Upper lobe of right lung (tissue), 1 donor: ENCODE data around the gene FNIP2. TPM values are rescaled to one million over a fixed set of nuclear protein-coding genes. Genes with fewer than 3 reads are reported as not detected.
A peak's percentile ranks its signal among the peaks of the same experiment; 100 is the strongest.
"Not testable (repeated sequence)": the region's sequence is repeated elsewhere in the genome, so short reads cannot be mapped to it uniquely, and the experiment has no call there.

ENCODE experiments used
- ATAC-seq: fragments of 200-7000 bp; cut with Tn5 transposase; one replicate; pipeline ENCODE4 v1.9.1; 2020; ENCODE audit warnings: mild to moderate bottlenecking, moderate library complexity
- DNase-seq: peaks from one replicate; pipeline ENCODE4 v3.0.0-alpha.2; 2020
- H3K27ac ChIP-seq: fragments of 200-600 bp; one replicate; pipeline ENCODE4 v1.8.0; 2022
- H3K27me3 ChIP-seq: fragments of 200-600 bp; one replicate; pipeline ENCODE4 v1.8.0; 2022; ENCODE audit warnings: mild to moderate bottlenecking
- H3K36me3 ChIP-seq: fragments of 200-600 bp; one replicate; pipeline ENCODE4 v1.8.0; 2022
- H3K4me1 ChIP-seq: fragments of 200-600 bp; one replicate; pipeline ENCODE4 v1.8.0; 2022
- H3K4me3 ChIP-seq: fragments of 200-600 bp; one replicate; pipeline ENCODE4 v1.8.0; 2022; ENCODE audit warnings: mild to moderate bottlenecking
- H3K9me3 ChIP-seq: fragments of 200-600 bp; one replicate; pipeline ENCODE4 v1.8.0; 2022
- intact Hi-C: fragments of 100-400 bp; cut with DNase I; formaldehyde crosslinking; loops from one replicate; pipeline ENCODE4 v1.11.0; 2022
- total RNA-seq: library from RNA; stranded (reverse); fragmentation: NEBNext Ultra II Directional; extraction: Animal tissue kit (Norgen Biotek cat#: 25700); gene quantifications from one replicate; pipeline ENCODE4 v1.2.1, GENCODE V29; 2021
- TF ChIP-seq, protein P1 (sequence below): fragments of 200-600 bp; IDR thresholded peaks from one replicate; pipeline ENCODE4 v1.8.0; 2022; ENCODE audit warnings: antibody characterized with exemption
- donor health status: DM: no; HTN: yes; CAD: no; lungs with severe emphysema.

Gene FNIP2
- total RNA-seq, 1 donor from 2014 or later = 98.4 TPM

DNA sequence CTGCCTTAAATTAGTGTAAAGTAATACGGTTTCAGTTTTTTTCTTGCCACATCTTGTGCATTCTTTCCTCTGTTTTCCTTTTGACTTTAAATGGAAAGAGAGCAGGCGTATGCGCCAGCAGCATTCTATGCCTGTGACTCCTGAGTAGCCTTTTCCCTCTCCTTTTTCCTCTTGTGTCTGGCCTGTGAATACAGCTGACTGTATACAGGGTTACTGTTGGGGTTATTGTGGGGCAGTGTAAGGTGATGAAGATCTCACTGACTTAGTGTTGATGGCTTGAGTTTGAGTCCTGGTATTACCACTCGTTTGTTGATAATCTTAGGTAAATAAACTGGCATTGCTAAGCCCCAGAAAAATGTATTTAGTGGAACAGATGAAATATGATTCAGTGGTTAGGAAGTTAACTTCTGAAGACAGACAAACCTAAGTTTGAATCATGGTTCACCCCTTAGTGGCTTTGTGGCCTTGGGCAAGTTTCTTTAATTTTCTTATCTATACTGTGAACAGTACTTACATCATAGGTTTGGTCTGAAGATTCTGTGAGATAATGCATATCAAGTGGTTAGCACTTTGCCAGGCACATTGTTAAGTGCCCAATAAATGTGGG, 105.1 kb downstream of the FNIP2 start:
- no peaks in the 10 kb centered on the region for H3K9me3 ChIP-seq
- no peak for ATAC-seq
- H3K36me3 ChIP-seq = peaks cover 69% of the 10 kb centered on the region
- DNase-seq = no peak
- no peaks in the 10 kb centered on the region for H3K27me3 ChIP-seq
- no peaks in the 10 kb centered on the region for H3K4me1 ChIP-seq
- no peak overlapping the region for H3K27ac ChIP-seq
- TF ChIP-seq, protein P1, sequence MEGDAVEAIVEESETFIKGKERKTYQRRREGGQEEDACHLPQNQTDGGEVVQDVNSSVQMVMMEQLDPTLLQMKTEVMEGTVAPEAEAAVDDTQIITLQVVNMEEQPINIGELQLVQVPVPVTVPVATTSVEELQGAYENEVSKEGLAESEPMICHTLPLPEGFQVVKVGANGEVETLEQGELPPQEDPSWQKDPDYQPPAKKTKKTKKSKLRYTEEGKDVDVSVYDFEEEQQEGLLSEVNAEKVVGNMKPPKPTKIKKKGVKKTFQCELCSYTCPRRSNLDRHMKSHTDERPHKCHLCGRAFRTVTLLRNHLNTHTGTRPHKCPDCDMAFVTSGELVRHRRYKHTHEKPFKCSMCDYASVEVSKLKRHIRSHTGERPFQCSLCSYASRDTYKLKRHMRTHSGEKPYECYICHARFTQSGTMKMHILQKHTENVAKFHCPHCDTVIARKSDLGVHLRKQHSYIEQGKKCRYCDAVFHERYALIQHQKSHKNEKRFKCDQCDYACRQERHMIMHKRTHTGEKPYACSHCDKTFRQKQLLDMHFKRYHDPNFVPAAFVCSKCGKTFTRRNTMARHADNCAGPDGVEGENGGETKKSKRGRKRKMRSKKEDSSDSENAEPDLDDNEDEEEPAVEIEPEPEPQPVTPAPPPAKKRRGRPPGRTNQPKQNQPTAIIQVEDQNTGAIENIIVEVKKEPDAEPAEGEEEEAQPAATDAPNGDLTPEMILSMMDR = no peak
- no peak overlapping the region for H3K4me3 ChIP-seq
- intact Hi-C loops = no loop called here

DNA sequence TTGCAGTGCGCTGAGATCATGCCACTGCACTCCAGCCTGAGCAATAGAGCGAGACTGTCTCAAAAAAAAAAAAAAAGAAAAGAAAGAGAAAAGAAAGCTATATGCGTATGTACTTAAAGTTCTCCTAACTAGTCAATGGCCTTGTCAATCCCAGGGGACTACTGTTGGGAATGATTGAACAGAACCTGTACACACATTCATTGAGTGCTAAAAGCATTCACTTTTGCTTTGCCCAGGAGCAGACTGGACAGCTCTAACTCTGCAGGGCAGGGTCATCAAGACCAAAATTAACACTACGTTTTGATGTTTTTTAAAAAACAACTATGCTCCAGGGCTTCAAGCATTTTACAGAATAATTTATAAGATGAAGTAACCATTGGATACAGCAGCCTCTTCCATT, 106.2 kb downstream of the FNIP2 start:
- intact Hi-C loops = no loop called here
- Histone ChIP-seq H3K9me3 (no peaks in the 10 kb centered on the region), H3K36me3 (peaks cover 58% of the 10 kb centered on the region)

DNA sequence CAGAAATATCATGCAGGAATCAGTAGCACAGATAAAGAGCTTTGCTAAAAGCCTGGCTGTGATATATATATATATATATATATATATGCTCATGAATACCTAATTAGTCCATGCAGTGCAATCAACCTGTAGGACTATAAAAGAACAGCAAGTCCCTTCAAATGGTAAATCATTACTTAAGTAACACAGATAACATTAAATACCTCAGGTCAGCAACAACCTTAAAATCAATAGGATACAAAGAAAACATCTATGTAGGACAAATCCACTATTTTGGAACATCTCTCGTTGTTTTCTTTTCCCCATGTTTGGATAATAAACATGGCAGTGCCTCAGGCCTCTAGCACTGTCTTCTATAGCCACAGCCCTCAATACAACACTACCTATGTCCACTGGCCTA, 106.6 kb downstream of the FNIP2 start:
- no peak for DNase-seq
- H3K9me3 ChIP-seq = no peaks in the 10 kb centered on the region
- intact Hi-C loops = no loop called here
- H3K27me3 ChIP-seq = no peaks in the 10 kb centered on the region
- H3K4me3 ChIP-seq = no peak overlapping the region
- H3K4me1 ChIP-seq = no peaks in the 10 kb centered on the region
- ATAC-seq = no peak
- TF ChIP-seq, protein P1 = no peak
- no peak overlapping the region for H3K27ac ChIP-seq
- H3K36me3 ChIP-seq = peaks cover 54% of the 10 kb centered on the region

More for the DNA sequence above, 106.2 kb downstream of the FNIP2 start:
- DNase-seq = no peak
- ATAC-seq = no peak
- H3K4me3 ChIP-seq = no peak overlapping the region
- TF ChIP-seq, protein P1 = no peak
- H3K27ac ChIP-seq = no peak overlapping the region
- no peaks in the 10 kb centered on the region for H3K27me3 ChIP-seq
- no peaks in the 10 kb centered on the region for H3K4me1 ChIP-seq

DNA sequence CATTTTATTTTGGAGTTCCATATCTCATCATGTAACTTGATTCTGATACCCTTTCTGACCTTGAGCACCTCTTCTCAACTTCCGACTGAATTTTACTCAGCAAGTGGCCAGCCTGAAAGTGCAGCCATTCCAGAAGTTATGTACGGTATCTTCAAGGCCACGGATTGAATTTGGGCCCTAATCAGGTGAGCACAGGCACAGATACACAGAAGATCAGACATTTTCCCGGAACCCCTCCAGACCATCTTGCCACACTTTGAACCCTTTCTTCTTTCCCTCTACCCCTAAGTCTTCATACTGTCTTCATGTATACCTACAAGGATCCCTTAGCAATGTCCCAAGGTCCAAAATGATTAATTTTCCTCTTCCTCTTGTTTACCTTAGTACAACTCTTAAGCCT, 108.2 kb downstream of the FNIP2 start:
- Histone ChIP-seq H3K36me3 (peaks cover 38% of the 10 kb centered on the region), H3K9me3 (no peaks in the 10 kb centered on the region), H3K4me3 (no peak overlapping the region), H3K27ac (no peak overlapping the region), H3K4me1 (no peaks in the 10 kb centered on the region), H3K27me3 (no peaks in the 10 kb centered on the region)
- intact Hi-C loops = no loop called here
- DNase-seq (no peak), ATAC-seq (no peak)
- TF ChIP-seq, protein P1 = no peak

DNA sequence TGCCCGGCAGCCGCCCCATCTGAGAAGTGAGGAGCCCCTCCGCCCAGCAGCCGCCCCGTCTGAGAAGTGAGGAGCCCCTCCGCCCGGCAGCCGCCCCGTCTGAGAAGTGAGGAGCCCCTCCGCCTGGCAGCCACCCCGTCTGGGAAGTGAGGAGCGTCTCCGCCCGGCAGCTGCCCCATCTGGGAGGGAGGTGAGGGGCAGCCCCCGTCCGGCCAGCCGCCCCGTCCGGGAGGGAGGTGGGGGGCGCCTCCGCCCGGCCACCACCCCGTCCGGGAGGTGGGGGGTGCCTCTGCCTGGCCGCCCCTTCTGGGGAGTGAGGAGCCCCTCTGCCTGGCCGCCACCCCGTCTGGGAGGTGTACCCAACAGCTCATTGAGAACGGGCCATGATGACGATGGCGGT, 113.3 kb downstream of the FNIP2 start:
- H3K36me3 ChIP-seq = peaks cover 23% of the 10 kb centered on the region
- ATAC-seq, H3K27me3 ChIP-seq, H3K4me3 ChIP-seq, H3K27ac ChIP-seq, DNase-seq, H3K9me3 ChIP-seq, H3K4me1 ChIP-seq, intact Hi-C loops: not testable (repeated sequence)

DNA sequence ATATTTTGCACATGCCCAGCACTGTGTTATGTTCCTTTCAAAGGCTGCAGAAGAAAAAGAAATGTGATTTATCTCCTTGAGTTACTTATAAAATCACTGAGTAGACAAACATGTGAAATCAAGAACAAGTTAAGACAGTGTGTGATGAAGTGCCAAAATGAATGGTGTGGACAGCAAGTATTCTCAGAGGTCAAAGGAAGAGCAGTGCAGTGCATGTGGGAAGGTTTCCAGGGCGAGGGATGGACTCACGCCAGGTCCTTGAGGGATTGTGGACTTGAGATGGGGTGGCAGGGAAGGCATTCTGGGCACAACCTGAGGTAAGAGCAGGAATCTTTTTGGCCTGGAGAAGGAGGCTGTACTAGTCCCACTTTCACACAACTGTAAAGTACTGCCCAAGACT, 115.5 kb downstream of the FNIP2 start:
- TF ChIP-seq, protein P1 = no peak
- DNase-seq (no peak), ATAC-seq (peak; percentile 53)
- Histone ChIP-seq H3K36me3 (peaks cover 22% of the 10 kb centered on the region), H3K9me3 (no peaks in the 10 kb centered on the region), H3K4me1 (no peaks in the 10 kb centered on the region), H3K4me3 (no peak overlapping the region), H3K27me3 (no peaks in the 10 kb centered on the region), H3K27ac (no peak overlapping the region)
- intact Hi-C loops = no loop called here
